HCT116 (cell line): Measurements from ENCODE around the gene OR1L6. TPM values are rescaled to one million over a fixed set of nuclear protein-coding genes. Genes with fewer than 3 reads are reported as not detected.

Source experiments
- ATAC-seq: fragments of 200-7000 bp; cut with Tn5 transposase; 2 replicates; pipeline ENCODE4 v1.9.1; 2020; ENCODE audit warnings: mild to moderate bottlenecking, moderate library complexity
- Bru-seq: library from RNA; stranded (reverse); fragments of 400-500 nt; gene quantifications from one replicate; lab custom pipeline; 2021; lab: Mats Ljungman, UMichigan
- BruChase-seq, 2 experiments: library from RNA; stranded (reverse); fragments of 400-500 nt; gene quantifications; one replicate each; lab custom pipeline; 2021; lab: Mats Ljungman, UMichigan
- BruUV-seq: library from RNA; stranded (reverse); fragments of 400-500 nt; replicated peaks from 2 replicates; lab custom pipeline; 2021; lab: Mats Ljungman, UMichigan
- CTCF ChIA-PET: fragments of 300-600 bp; sonication (Branson Sonifier 250); formaldehyde crosslinking; loops from one replicate; lab custom pipeline; 2021; ENCODE audit warnings: antibody characterized with exemption; lab: Charles Lee
- POLR2A ChIA-PET: fragments of 300-600, 350-600 bp; sonication (Branson Sonifier 250); formaldehyde crosslinking; loops from one replicate; lab custom pipeline; 2021; ENCODE audit warnings: antibody characterized with exemption; lab: Charles Lee
- RAD21 ChIA-PET, 2 experiments: fragments of 300-600 bp; sonication (Branson Sonifier 250); formaldehyde crosslinking; loops; one replicate each; lab custom pipeline; 2023; ENCODE audit warnings: low total read pairs in 2 of 2; ENCODE audit not compliant: uncharacterized antibody in 2 of 2, unreplicated experiment in 2 of 2, low non-redundant PET in 1 of 2; lab: Charles Lee
- DNase-seq: peaks from one replicate; pipeline ENCODE4 v3.0.0-alpha.2; 2010; ENCODE audit warnings: low read depth, low spot score
- H2AFZ ChIP-seq: fragments of 200-600 bp; shearing (Covaris generic), sonication (generic); 2 replicates; pipeline ENCODE4 v1.6.1; 2017; ENCODE audit warnings: low read depth, mixed run types, mixed read lengths, antibody characterized with exemption, low read length; ENCODE audit not compliant: poor library complexity, severe bottlenecking
- H3K27ac ChIP-seq: 2 replicates; pipeline ENCODE4 v1.5.1; 2012; ENCODE audit warnings: low read depth, low read length
- H3K27me3 ChIP-seq: fragments of 200-600 bp; sonication (generic); 2 replicates; pipeline ENCODE4 v1.6.1; 2016; ENCODE audit warnings: mixed run types, low read length, mixed read lengths; ENCODE audit not compliant: insufficient read depth
- H3K36me3 ChIP-seq, 2 experiments: fragments of 200-500 bp in 1 of 2; fragments of 200-600 bp in 1 of 2; sonication (Bioruptor generic) in 1 of 2; sonication (generic) in 1 of 2; 2 replicates each; pipeline versions ENCODE4 v1.5.1 to v1.6.1; 2014 to 2016; ENCODE audit warnings: low read length in 2 of 2, inconsistent platforms in 1 of 2, mixed read lengths in 1 of 2, mixed run types in 1 of 2; ENCODE audit not compliant: insufficient read depth in 2 of 2, control insufficient read depth in 1 of 2
- H3K4me1 ChIP-seq, 2 experiments: fragments of 200-600 bp in 1 of 2; sonication (generic) in 1 of 2; 2 replicates each; pipeline versions ENCODE4 v1.5.1 to v1.6.1; 2012 to 2017; ENCODE audit warnings: low read length in 2 of 2, inconsistent platforms in 1 of 2, mild to moderate bottlenecking in 1 of 2, mixed read lengths in 1 of 2, mixed run types in 1 of 2, moderate library complexity in 1 of 2; ENCODE audit not compliant: insufficient read depth in 2 of 2, control insufficient read depth in 1 of 2
- H3K4me2 ChIP-seq: fragments of 200-600 bp; sonication (generic); 2 replicates; pipeline ENCODE4 v1.6.1; 2017; ENCODE audit warnings: mixed run types, low read length, mixed read lengths
- H3K4me3 ChIP-seq, 2 experiments: fragments of 200-600 bp in 1 of 2; sonication (generic) in 1 of 2; replicated peaks in 1 of 2; 2 replicates each; pipeline ENCODE4 v1.5.1; 2011 to 2016; ENCODE audit warnings: low read length in 2 of 2, control low read depth in 1 of 2, low read depth in 1 of 2, mild to moderate bottlenecking in 1 of 2, mixed read lengths in 1 of 2, mixed run types in 1 of 2
- H3K79me2 ChIP-seq: fragments of 200-600 bp; sonication (generic); 2 replicates; pipeline ENCODE4 v1.6.1; 2017; ENCODE audit warnings: mild to moderate bottlenecking, mixed run types, low read length, moderate library complexity, mixed read lengths; ENCODE audit not compliant: insufficient read depth
- H3K9ac ChIP-seq: fragments of 200-600 bp; sonication (generic); 2 replicates; pipeline ENCODE4 v1.6.1; 2016; ENCODE audit warnings: low read length, mixed read lengths
- H3K9me2 ChIP-seq: fragments of 200-600 bp; sonication (generic), shearing (Covaris generic); 2 replicates; pipeline ENCODE4 v1.6.1; 2017; ENCODE audit warnings: mixed run types, mild to moderate bottlenecking, moderate library complexity; ENCODE audit not compliant: insufficient read depth
- H3K9me3 ChIP-seq, 2 experiments: fragments of 200-500 bp in 1 of 2; fragments of 200-600 bp in 1 of 2; sonication (Bioruptor generic) in 1 of 2; sonication (generic) in 1 of 2; 2 replicates each; pipeline ENCODE4 v1.6.1; 2014 to 2017; ENCODE audit warnings: low read length in 2 of 2, mixed read lengths in 2 of 2, inconsistent platforms in 1 of 2, low read depth in 1 of 2, mild to moderate bottlenecking in 1 of 2, mixed run types in 1 of 2, moderate library complexity in 1 of 2; ENCODE audit not compliant: control insufficient read depth in 1 of 2, insufficient read depth in 1 of 2
- H4K20me1 ChIP-seq: fragments of 200-600 bp; sonication (generic), shearing (Covaris generic); 2 replicates; pipeline ENCODE4 v1.6.1; 2017; ENCODE audit warnings: mixed run types, mild to moderate bottlenecking, moderate library complexity; ENCODE audit not compliant: insufficient read depth
- CBX3 ChIP-seq: IDR thresholded peaks from 2 replicates; pipeline ENCODE4 v1.6.1; 2012; ENCODE audit warnings: low read depth
- CEBPB ChIP-seq: IDR thresholded peaks from 2 replicates; pipeline ENCODE4 v1.6.1; 2012; ENCODE audit warnings: low read depth
- CTCF ChIP-seq, 3 experiments: fragments of 200-600 bp in 1 of 3; sonication (generic) in 1 of 3; IDR thresholded peaks in 2 of 3; conservative IDR thresholded peaks in 1 of 3; 2 replicates each; pipeline ENCODE4 v1.5.1; 2012 to 2017; ENCODE audit warnings: low read depth in 2 of 3, low read length in 2 of 3, antibody characterized with exemption in 1 of 3, borderline replicate concordance in 1 of 3, control low read depth in 1 of 3, mild to moderate bottlenecking in 1 of 3, mixed read lengths in 1 of 3, mixed run types in 1 of 3, moderate library complexity in 1 of 3; ENCODE audit not compliant: insufficient read depth in 1 of 3
- EGR1 ChIP-seq: IDR thresholded peaks from 2 replicates; pipeline ENCODE4 v1.6.1; 2012; ENCODE audit warnings: low read depth
- ELF1 ChIP-seq: IDR thresholded peaks from 2 replicates; pipeline ENCODE4 v1.6.1; 2012; ENCODE audit warnings: low read depth, borderline replicate concordance
- EZH2 ChIP-seq: fragments of 200-600 bp; sonication (generic); IDR thresholded peaks from 2 replicates; pipeline ENCODE4 v1.6.1; 2017; ENCODE audit warnings: antibody characterized with exemption, mixed run types
- EZH2phosphoT487 ChIP-seq: fragments of 200-600 bp; IDR thresholded peaks from 2 replicates; pipeline ENCODE4 v1.6.1; 2018; ENCODE audit warnings: antibody characterized with exemption, borderline replicate concordance
- FOSL1 ChIP-seq: IDR thresholded peaks from 2 replicates; pipeline ENCODE4 v1.6.1; 2012; ENCODE audit warnings: low read depth
- JUND ChIP-seq: IDR thresholded peaks from 2 replicates; pipeline ENCODE4 v1.6.1; 2012
- MAX ChIP-seq: IDR thresholded peaks from 2 replicates; pipeline ENCODE4 v1.6.1; 2012
- POLR2A ChIP-seq: IDR thresholded peaks from 2 replicates; pipeline ENCODE4 v1.7.0; 2011; ENCODE audit warnings: borderline replicate concordance; ENCODE audit not compliant: insufficient read depth, insufficient read length; ENCODE audit errors: extremely low read depth
- RAD21 ChIP-seq: IDR thresholded peaks from 2 replicates; pipeline ENCODE4 v1.6.1; 2012; ENCODE audit warnings: low read depth, mild to moderate bottlenecking
- REST ChIP-seq: IDR thresholded peaks from 2 replicates; pipeline ENCODE4 v1.6.1; 2012; ENCODE audit warnings: low read depth
- SIN3A ChIP-seq: IDR thresholded peaks from 2 replicates; pipeline ENCODE4 v1.6.1; 2012; ENCODE audit warnings: low read depth
- SP1 ChIP-seq: IDR thresholded peaks from 2 replicates; pipeline ENCODE4 v1.6.1; 2012; ENCODE audit warnings: low read depth
- SRF ChIP-seq: IDR thresholded peaks from 2 replicates; pipeline ENCODE4 v1.6.1; 2012; ENCODE audit warnings: low read depth
- TCF7L2 ChIP-seq: IDR thresholded peaks from 2 replicates; pipeline ENCODE4 v1.7.0; 2011; ENCODE audit warnings: borderline replicate concordance, inconsistent platforms; ENCODE audit not compliant: insufficient read depth, insufficient read length; ENCODE audit errors: extremely low read depth
- ZFX ChIP-seq: fragments of 450-650 bp; IDR thresholded peaks from 2 replicates; pipeline ENCODE4 v1.6.1; 2017
- ZNF274 ChIP-seq: fragments of 200-500 bp; sonication (Bioruptor generic); IDR thresholded peaks from 2 replicates; pipeline ENCODE4 v1.6.1; 2014; ENCODE audit warnings: mild to moderate bottlenecking, low read depth, low read length, inconsistent platforms
- intact Hi-C: fragments of 100-400 bp; cut with micrococcal nuclease; formaldehyde crosslinking; loops from 2 replicates; pipeline ENCODE4 v1.10.0; 2022
- long read RNA-seq: library from polyadenylated mRNA; unstranded; transcript quantifications from one replicate; pipeline ENCODE4 v2.0.0, GENCODE V29; 2021; ENCODE audit not compliant: unreplicated experiment
- polyA plus RNA-seq: library from polyadenylated mRNA; unstranded; fragments of >200 nt; gene quantifications from 2 replicates; pipeline ENCODE4 v1.2.1, GENCODE V29; 2012; ENCODE audit warnings: missing spikeins
- total RNA-seq: library from RNA; stranded (reverse); gene quantifications from one replicate; pipeline ENCODE4 v1.2.1, GENCODE V29; 2021; ENCODE audit not compliant: unreplicated experiment
- TF ChIP-seq, protein P1 (sequence below): IDR thresholded peaks from 2 replicates; pipeline ENCODE4 v1.6.1; 2012

The OR1L6 gene
- total RNA-seq (not detected), Bru-seq, nascent RNA (not detected), BruChase-seq, experiment 1, labeled RNA remaining after a 6-hour chase (not detected), BruChase-seq, experiment 2, labeled RNA remaining after a 2-hour chase (not detected)
- polyA plus RNA-seq = not detected in 2 replicates
- long read RNA-seq = 0 reads

DNA sequence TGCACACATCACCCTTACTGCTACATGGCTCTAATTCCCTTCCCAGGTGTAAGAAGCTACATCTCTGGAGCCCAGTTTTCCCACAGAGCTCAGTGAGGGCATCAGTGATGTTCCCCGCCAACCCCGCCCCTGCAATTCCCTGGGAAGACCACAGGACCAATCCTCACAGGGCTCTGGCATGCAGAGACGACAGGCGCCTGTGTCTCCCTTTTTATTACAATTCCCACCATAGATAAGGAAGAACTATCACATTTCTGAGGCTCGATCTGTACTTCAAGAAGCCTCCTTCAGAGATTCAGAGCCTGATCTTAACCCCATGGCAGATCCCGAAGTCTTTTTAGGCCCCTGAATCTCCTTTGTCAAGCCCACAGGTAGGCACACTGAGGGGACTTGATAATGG, at the start of gene OR1L6:
OR1L6 (plus strand) TSS at position 301 of the 400 bp plus-strand sequence. CDS start 7,545 bp downstream, outside the sequence.
- H3K36me3 ChIP-seq = no peaks in the 10 kb centered on the region
- H3K9me3 ChIP-seq = no peaks in the 10 kb centered on the region
- no TSS peak for BruUV-seq
- no peak within 1 kb of the TSS for H3K4me2 ChIP-seq
- CTCF ChIA-PET = no interaction called here
- intact Hi-C loops = no loop called here
- no peak for DNase-seq
- no peaks in the 10 kb centered on the region for H3K9me2 ChIP-seq
- H3K9ac ChIP-seq = no peak within 1 kb of the TSS
- H2AFZ ChIP-seq = no peak within 1 kb of the TSS
- no peak within 1 kb of the TSS for H3K27ac ChIP-seq
- no peaks in the 10 kb centered on the region for H4K20me1 ChIP-seq
- ATAC-seq = no peak
- RAD21 ChIA-PET = no interaction called here
- no peak within 1 kb of the TSS for H3K4me3 ChIP-seq
- H3K27me3 ChIP-seq = peaks cover 37% of the 10 kb centered on the region
- no peak for TF ChIP-seq ZFX
- TF ChIP-seq ELF1 = no peak
- no peak for TF ChIP-seq RAD21
- TF ChIP-seq REST = no peak
- no peak for TF ChIP-seq CBX3
- TF ChIP-seq EGR1 = no peak
- no peak for TF ChIP-seq CEBPB
- TF ChIP-seq POLR2A = no peak
- TF ChIP-seq FOSL1 = no peak
- no peak for TF ChIP-seq SRF
- no peak for TF ChIP-seq CTCF (IDR thresholded peaks at IDR 0.05 in 2 of 3, conservative IDR thresholded peaks at IDR 0.05 in 1 of 3; ENCODE audit: borderline replicate concordance in 1 of 3, insufficient read depth in 1 of 3, low read depth in 2 of 3, low read length in 2 of 3)
- no peak for TF ChIP-seq SIN3A
- no peak for TF ChIP-seq EZH2phosphoT487
- no peak for TF ChIP-seq JUND
- TF ChIP-seq, protein P1, sequence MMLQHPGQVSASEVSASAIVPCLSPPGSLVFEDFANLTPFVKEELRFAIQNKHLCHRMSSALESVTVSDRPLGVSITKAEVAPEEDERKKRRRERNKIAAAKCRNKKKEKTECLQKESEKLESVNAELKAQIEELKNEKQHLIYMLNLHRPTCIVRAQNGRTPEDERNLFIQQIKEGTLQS = no peak
- no peak for TF ChIP-seq ZNF274
- no peak for TF ChIP-seq MAX
- TF ChIP-seq TCF7L2 = no peak
- TF ChIP-seq EZH2 = no peak
- no peak for TF ChIP-seq SP1
- POLR2A ChIA-PET = no interaction called here
- H3K79me2 ChIP-seq = no peaks in the 10 kb centered on the region
- no peaks in the 10 kb centered on the region for H3K4me1 ChIP-seq
